Adrenal gland (tissue), 5 donors: ENCODE data around the gene DLG2.

Experiments used
- POLR2A ChIP-seq, 2 donors: fragments of 450-650 bp; IDR thresholded peaks; one replicate each; pipeline ENCODE4 v1.6.1; 2017; ENCODE audit warnings: antibody characterized with exemption in 2 of 2, mild to moderate bottlenecking in 2 of 2, moderate library complexity in 1 of 2
- TF ChIP-seq, protein P1 (sequence below), 6 experiments: fragments of 450-650 bp in 4 of 6; fragments of 200-600 bp in 2 of 6; sonication (generic) in 1 of 6; IDR thresholded peaks; 1 replicate in 5 of 6; 2 replicates in 1 of 6; pipeline versions ENCODE4 v1.5.1 to v1.8.0; 2016 to 2021; ENCODE audit warnings: antibody characterized with exemption in 6 of 6, mild to moderate bottlenecking in 2 of 6, moderate library complexity in 1 of 6
- donor health status: DM: no; HTN: no; CAD: no.

DNA sequence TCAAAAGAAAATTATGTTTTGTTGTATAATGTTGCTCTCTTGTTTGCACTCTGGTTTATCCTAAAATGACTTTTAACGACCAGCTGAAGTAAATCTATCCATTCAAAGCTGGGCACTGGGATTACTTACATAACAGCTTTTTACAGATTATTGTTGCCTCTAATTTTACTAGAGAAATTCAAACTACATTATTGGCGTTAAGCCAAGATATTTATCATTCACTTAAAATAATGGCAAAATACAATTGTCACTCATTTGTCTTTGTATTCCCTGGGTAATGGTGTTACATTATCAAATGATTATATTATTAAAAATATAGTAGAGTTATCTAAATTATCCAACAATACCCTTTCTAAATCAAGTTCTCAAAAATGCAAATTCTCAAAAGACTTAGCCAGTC lies 30.3 kb downstream of the DLG2 start:
- TF ChIP-seq, protein P1, sequence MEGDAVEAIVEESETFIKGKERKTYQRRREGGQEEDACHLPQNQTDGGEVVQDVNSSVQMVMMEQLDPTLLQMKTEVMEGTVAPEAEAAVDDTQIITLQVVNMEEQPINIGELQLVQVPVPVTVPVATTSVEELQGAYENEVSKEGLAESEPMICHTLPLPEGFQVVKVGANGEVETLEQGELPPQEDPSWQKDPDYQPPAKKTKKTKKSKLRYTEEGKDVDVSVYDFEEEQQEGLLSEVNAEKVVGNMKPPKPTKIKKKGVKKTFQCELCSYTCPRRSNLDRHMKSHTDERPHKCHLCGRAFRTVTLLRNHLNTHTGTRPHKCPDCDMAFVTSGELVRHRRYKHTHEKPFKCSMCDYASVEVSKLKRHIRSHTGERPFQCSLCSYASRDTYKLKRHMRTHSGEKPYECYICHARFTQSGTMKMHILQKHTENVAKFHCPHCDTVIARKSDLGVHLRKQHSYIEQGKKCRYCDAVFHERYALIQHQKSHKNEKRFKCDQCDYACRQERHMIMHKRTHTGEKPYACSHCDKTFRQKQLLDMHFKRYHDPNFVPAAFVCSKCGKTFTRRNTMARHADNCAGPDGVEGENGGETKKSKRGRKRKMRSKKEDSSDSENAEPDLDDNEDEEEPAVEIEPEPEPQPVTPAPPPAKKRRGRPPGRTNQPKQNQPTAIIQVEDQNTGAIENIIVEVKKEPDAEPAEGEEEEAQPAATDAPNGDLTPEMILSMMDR (IDR thresholded peaks at IDR 0.05), result no peak
- no peak for TF ChIP-seq POLR2A (IDR thresholded peaks at IDR 0.05)
